Transverse colon (tissue), 4 donors: ENCODE data around the gene SFT2D2. TPM values are rescaled to one million over a fixed set of nuclear protein-coding genes. Genes with fewer than 3 reads are reported as not detected.

ENCODE experiments used
- DNase-seq: peaks from one replicate; pipeline ENCODE4 v3.0.0-alpha.2; 2019
- H3K27ac ChIP-seq, 4 donors: fragments of 200-600 bp; sonication (generic); 2 replicates each; pipeline ENCODE4 v1.5.1; 2016 to 2018; ENCODE audit warnings: inconsistent platforms in 4 of 4
- H3K27me3 ChIP-seq: fragments of 200-600 bp; sonication (generic); 2 replicates; pipeline ENCODE4 v1.5.1; 2017; ENCODE audit warnings: inconsistent platforms
- H3K36me3 ChIP-seq, 4 donors: fragments of 200-600 bp; sonication (generic); 2 replicates each; pipeline ENCODE4 v1.5.1; 2017 to 2019; ENCODE audit warnings: inconsistent platforms in 4 of 4
- H3K4me1 ChIP-seq, 4 donors: fragments of 200-600 bp; sonication (generic); 2 replicates each; pipeline ENCODE4 v1.5.1; 2017 to 2020; ENCODE audit warnings: inconsistent platforms in 4 of 4
- H3K4me3 ChIP-seq, 4 donors: fragments of 200-600 bp; sonication (generic); 1 replicate in 1 of 4; 2 replicates in 3 of 4; pipeline versions ENCODE4 v1.5.1 to v1.6.1; 2017 to 2019; ENCODE audit warnings: inconsistent platforms in 4 of 4
- H3K9me3 ChIP-seq, 2 donors: fragments of 200-600 bp; sonication (generic); 2 replicates each; pipeline ENCODE4 v1.5.1; 2017 to 2019; ENCODE audit warnings: inconsistent platforms in 2 of 2
- CTCF ChIP-seq, 5 experiments: fragments of 200-600 bp in 3 of 5; fragments of 450-650 bp in 2 of 5; sonication (generic) in 3 of 5; IDR thresholded peaks; 1 replicate in 2 of 5; 2 replicates in 3 of 5; pipeline ENCODE4 v1.5.1; 2016 to 2017; ENCODE audit warnings: antibody characterized with exemption in 5 of 5, inconsistent platforms in 3 of 5, mild to moderate bottlenecking in 2 of 5, moderate library complexity in 1 of 5
- EP300 ChIP-seq: sonication (generic); formaldehyde crosslinking; IDR thresholded peaks from one replicate; pipeline ENCODE4 v1.6.1; 2017; ENCODE audit warnings: antibody characterized with exemption, low read depth
- POLR2A ChIP-seq: fragments of 450-650 bp; IDR thresholded peaks from one replicate; pipeline ENCODE4 v1.6.1; 2016; ENCODE audit warnings: antibody characterized with exemption, mild to moderate bottlenecking, moderate library complexity
- POLR2AphosphoS5 ChIP-seq, 3 donors: sonication (generic); formaldehyde crosslinking; IDR thresholded peaks; one replicate each; pipeline ENCODE4 v1.6.1; 2016; ENCODE audit warnings: antibody characterized with exemption in 3 of 3
- WGBS, 2 donors: methylation state at CpG; one replicate each; pipeline ENCODE4 v1.1.5; 2018; ENCODE audit warnings: low coverage in 1 of 2; 5-methylcytosine and 5-hydroxymethylcytosine counted together
- in situ Hi-C, 4 donors: fragments of 200-750 bp; cut with MboI; loops; one replicate each; pipeline versions ENCODE4 v1.15.0 to v1.15.1; 2017; ENCODE audit warnings: low sequenced_read_pairs in 3 of 4, low pct_ligation_motif_present in 1 of 4, low pct_unique_long_range_greater_than_20kb in 1 of 4
- intact Hi-C: fragments of 100-400 bp; cut with DNase I; formaldehyde crosslinking; loops from one replicate; pipeline ENCODE4 v1.15.1; 2023; ENCODE audit warnings: low total_unique reads
- total RNA-seq, 4 donors: library from RNA; depleted of rRNA; stranded (reverse); fragments of >200 nt; gene quantifications; one replicate each; pipeline ENCODE4 v1.1.0, GENCODE V29; 2016

Gene SFT2D2
- total RNA-seq, 4 donors from 2014 or later = 19.1 to 51.1 (median 38.2) TPM

GRCh38 chr1:168295411-168296114, 69.8 kb downstream of the SFT2D2 start:
- intact Hi-C loops = no loop called here

GRCh38 chr1:168297019-168297730, 71.4 kb downstream of the SFT2D2 start:
- TF ChIP-seq POLR2AphosphoS5 (IDR thresholded peaks at IDR 0.05) = no peak
- TF ChIP-seq POLR2A = no peak
- no peak for TF ChIP-seq EP300
- TF ChIP-seq CTCF (IDR thresholded peaks at IDR 0.05) = no peak
- Histone ChIP-seq H3K4me3 (no peak overlapping the region), H3K36me3 (no peaks in the 10 kb centered on the region), H3K4me1 (no peaks in the 10 kb centered on the region), H3K27ac (no peak overlapping the region), H3K9me3 (no peaks in the 10 kb centered on the region), H3K27me3 (no peaks in the 10 kb centered on the region)
- in situ Hi-C loops = no loop called here
- intact Hi-C loops = no loop called here
- WGBS, 2 donors = 92% methylated on average over 6 to 7 of the region's 7 CpGs
- DNase-seq = no peak

More at GRCh38 chr1:168295411-168296114, 69.8 kb downstream of the SFT2D2 start:
- no peak for DNase-seq
- Histone ChIP-seq H3K27ac (no peak overlapping the region), H3K4me1 (no peaks in the 10 kb centered on the region), H3K36me3 (no peaks in the 10 kb centered on the region), H3K4me3 (no peak overlapping the region), H3K9me3 (no peaks in the 10 kb centered on the region), H3K27me3 (no peaks in the 10 kb centered on the region)
- in situ Hi-C loops = no loop called here
- TF ChIP-seq EP300 (no peak), POLR2AphosphoS5 (IDR thresholded peaks at IDR 0.05) (no peak), POLR2A (no peak), CTCF (IDR thresholded peaks at IDR 0.05) (no peak)
- WGBS, 2 donors = 83 to 87% methylated on average over 1 to 8 of the region's 8 CpGs

- TF ChIP-seq CTCF (IDR thresholded peaks at IDR 0.05) = no peak
- TF ChIP-seq POLR2AphosphoS5 (IDR thresholded peaks at IDR 0.05) = no peak
- TF ChIP-seq POLR2A = no peak
- no peak for TF ChIP-seq EP300
- intact Hi-C loops (no loop called here), in situ Hi-C loops (no loop called here)
- no peak overlapping the region for H3K4me3 ChIP-seq
- no peak overlapping the region for H3K27ac ChIP-seq
- no peaks in the 10 kb centered on the region for H3K4me1 ChIP-seq
- DNase-seq = no peak
- H3K36me3 ChIP-seq = no peaks in the 10 kb centered on the region
- no peaks in the 10 kb centered on the region for H3K9me3 ChIP-seq
- WGBS, 2 donors = 95% methylated on average over 3 of the region's 3 CpGs
- H3K27me3 ChIP-seq = no peaks in the 10 kb centered on the region
Observed at GRCh38 chr1:168298446-168298845, 72.6 kb downstream of the SFT2D2 start.

- DNase-seq = no peak
- H3K27ac ChIP-seq = no peak overlapping the region
- in situ Hi-C loops = no loop called here
- WGBS, 2 donors = 83 to 92% methylated on average over 2 of the region's 2 CpGs
- no peaks in the 10 kb centered on the region for H3K4me1 ChIP-seq
- H3K27me3 ChIP-seq = no peaks in the 10 kb centered on the region
- no peaks in the 10 kb centered on the region for H3K36me3 ChIP-seq
- H3K4me3 ChIP-seq = no peak overlapping the region
- H3K9me3 ChIP-seq = no peaks in the 10 kb centered on the region
- intact Hi-C loops = no loop called here
- TF ChIP-seq POLR2AphosphoS5 (IDR thresholded peaks at IDR 0.05) = no peak
- no peak for TF ChIP-seq CTCF (IDR thresholded peaks at IDR 0.05)
- TF ChIP-seq EP300 = no peak
- no peak for TF ChIP-seq POLR2A
Observed at GRCh38 chr1:168300626-168301025, 74.8 kb downstream of the SFT2D2 start.
